Gastroesophageal sphincter (tissue), 4 donors: ENCODE measurements around the gene GABRB2. TPM values are rescaled to one million over a fixed set of nuclear protein-coding genes. Genes with fewer than 3 reads are reported as not detected.

ENCODE experiments used
- ATAC-seq: fragments of 150-250 bp; one replicate; pipeline ENCODE4 v1.9.1; 2016; ENCODE audit warnings: mild to moderate bottlenecking, moderate library complexity
- H3K27ac ChIP-seq, 4 donors: fragments of 200-600 bp; sonication (generic) in 3 of 4; 1 replicate in 3 of 4; 2 replicates in 1 of 4; pipeline ENCODE4 v1.5.1; 2016 to 2019
- H3K27me3 ChIP-seq: fragments of 200-600 bp; sonication (generic); one replicate; pipeline ENCODE4 v1.5.1; 2019
- H3K36me3 ChIP-seq, 2 donors: fragments of 200-600 bp; sonication (generic); one replicate each; pipeline ENCODE4 v1.5.1; 2019; ENCODE audit warnings: control low read depth in 1 of 2
- H3K4me1 ChIP-seq, 3 donors: fragments of 200-600 bp; sonication (generic); 1 replicate in 2 of 3; 2 replicates in 1 of 3; pipeline ENCODE4 v1.5.1; 2016 to 2019; ENCODE audit warnings: control low read depth in 2 of 3
- H3K4me3 ChIP-seq, 2 donors: fragments of 200-600 bp; sonication (generic); one replicate each; pipeline ENCODE4 v1.5.1; 2019; ENCODE audit warnings: mild to moderate bottlenecking in 1 of 2, moderate library complexity in 1 of 2
- H3K9me3 ChIP-seq, 3 donors: fragments of 200-600 bp; sonication (generic); one replicate each; pipeline ENCODE4 v1.5.1; 2017 to 2019; ENCODE audit warnings: control low read depth in 2 of 3
- CTCF ChIP-seq, 4 experiments: fragments of 200-600 bp in 2 of 4; fragments of 450-650 bp in 2 of 4; sonication (generic) in 1 of 4; IDR thresholded peaks; one replicate each; pipeline ENCODE4 v1.5.1; 2017 to 2019; ENCODE audit warnings: antibody characterized with exemption in 4 of 4, mild to moderate bottlenecking in 2 of 4, moderate library complexity in 2 of 4
- EP300 ChIP-seq: sonication (generic); formaldehyde crosslinking; IDR thresholded peaks from one replicate; pipeline ENCODE4 v1.6.1; 2017; ENCODE audit warnings: antibody characterized with exemption, mild to moderate bottlenecking
- POLR2A ChIP-seq, 2 donors: fragments of 450-650 bp; IDR thresholded peaks; one replicate each; pipeline ENCODE4 v1.6.1; 2017; ENCODE audit warnings: antibody characterized with exemption in 2 of 2, mild to moderate bottlenecking in 2 of 2, moderate library complexity in 1 of 2
- POLR2AphosphoS5 ChIP-seq: sonication (generic); formaldehyde crosslinking; IDR thresholded peaks from one replicate; pipeline ENCODE4 v1.6.1; 2017; ENCODE audit warnings: antibody characterized with exemption
- WGBS, 2 donors: methylation state at CpG; one replicate each; pipeline ENCODE4 v1.1.5; 2018; ENCODE audit warnings: low coverage in 1 of 2; 5-methylcytosine and 5-hydroxymethylcytosine counted together
- total RNA-seq, 4 donors: library from RNA; depleted of rRNA; stranded (reverse); fragments of >200 nt; gene quantifications; one replicate each; pipeline ENCODE4 v1.1.0, GENCODE V29; 2016

The GABRB2 gene
- total RNA-seq, 4 donors from 2014 or later = 1.0 to 17.3 (median 1.1) TPM

- no peak overlapping the region for H3K4me3 ChIP-seq
- no peak for TF ChIP-seq POLR2A (IDR thresholded peaks at IDR 0.05)
- TF ChIP-seq EP300 = no peak
- no peak for TF ChIP-seq POLR2AphosphoS5
- TF ChIP-seq CTCF (IDR thresholded peaks at IDR 0.05) = no peak
- no peak for ATAC-seq
- no peak overlapping the region for H3K27ac ChIP-seq
- H3K4me1 ChIP-seq = no peaks in the 10 kb centered on the region
- no peaks in the 10 kb centered on the region for H3K9me3 ChIP-seq
- 68 to 73% methylated on average over 2 of the region's 2 CpGs for WGBS, 2 donors
- no peaks in the 10 kb centered on the region for H3K36me3 ChIP-seq
- H3K27me3 ChIP-seq = no peaks in the 10 kb centered on the region
Observed at GRCh38 chr5:161414037-161414436, 132.5 kb downstream of the GABRB2 start.

- H3K27ac ChIP-seq = no peak overlapping the region
- ATAC-seq = no peak
- H3K4me3 ChIP-seq = no peak overlapping the region
- H3K36me3 ChIP-seq = no peaks in the 10 kb centered on the region
- TF ChIP-seq POLR2A (IDR thresholded peaks at IDR 0.05) = no peak
- no peak for TF ChIP-seq POLR2AphosphoS5
- TF ChIP-seq EP300 = no peak
- H3K27me3 ChIP-seq = no peaks in the 10 kb centered on the region
- no peaks in the 10 kb centered on the region for H3K4me1 ChIP-seq
- H3K9me3 ChIP-seq = no peaks in the 10 kb centered on the region
Observed at GRCh38 chr5:161412792-161413191, 133.7 kb downstream of the GABRB2 start.

GRCh38 chr5:161411156-161411555 lies 135.4 kb downstream of the GABRB2 start:
- Histone ChIP-seq H3K27me3 (no peaks in the 10 kb centered on the region), H3K27ac (no peak overlapping the region), H3K36me3 (no peaks in the 10 kb centered on the region), H3K9me3 (no peaks in the 10 kb centered on the region), H3K4me3 (no peak overlapping the region), H3K4me1 (no peaks in the 10 kb centered on the region)
- TF ChIP-seq POLR2A (IDR thresholded peaks at IDR 0.05) = no peak
- TF ChIP-seq EP300 = no peak
- no peak for TF ChIP-seq CTCF (IDR thresholded peaks at IDR 0.05)
- no peak for TF ChIP-seq POLR2AphosphoS5
- ATAC-seq = no peak

- 76 to 95% methylated on average over 3 of the region's 5 CpGs for WGBS, 2 donors
- H3K4me1 ChIP-seq = no peaks in the 10 kb centered on the region
- no peaks in the 10 kb centered on the region for H3K36me3 ChIP-seq
- H3K27ac ChIP-seq = no peak overlapping the region
- TF ChIP-seq POLR2AphosphoS5 (no peak), CTCF (IDR thresholded peaks at IDR 0.05) (no peak), POLR2A (IDR thresholded peaks at IDR 0.05) (no peak), EP300 (no peak)
- no peak for ATAC-seq
- no peak overlapping the region for H3K4me3 ChIP-seq
- no peaks in the 10 kb centered on the region for H3K9me3 ChIP-seq
- H3K27me3 ChIP-seq = no peaks in the 10 kb centered on the region
Observed at GRCh38 chr5:161410640-161411039, 135.9 kb downstream of the GABRB2 start.

GRCh38 chr5:161409471-161409870 lies 137.1 kb downstream of the GABRB2 start:
- no peaks in the 10 kb centered on the region for H3K36me3 ChIP-seq
- no peaks in the 10 kb centered on the region for H3K9me3 ChIP-seq
- WGBS, 2 donors = 75 to 76% methylated on average over 2 of the region's 2 CpGs
- ATAC-seq = no peak
- no peaks in the 10 kb centered on the region for H3K27me3 ChIP-seq
- no peak overlapping the region for H3K4me3 ChIP-seq
- TF ChIP-seq EP300 = no peak
- H3K27ac ChIP-seq = no peak overlapping the region
- H3K4me1 ChIP-seq = no peaks in the 10 kb centered on the region

GRCh38 chr5:161406880-161407279 lies 139.6 kb downstream of the GABRB2 start:
- 8 to 15% methylated on average over 2 to 3 of the region's 3 CpGs for whole genome bisulfite sequencing, 2 donors
- Histone ChIP-seq H3K4me3 (no peak overlapping the region), H3K4me1 (no peaks in the 10 kb centered on the region), H3K27ac (no peak overlapping the region), H3K36me3 (no peaks in the 10 kb centered on the region), H3K27me3 (no peaks in the 10 kb centered on the region), H3K9me3 (no peaks in the 10 kb centered on the region)
- no peak for ATAC-seq
- no peak for TF ChIP-seq CTCF (IDR thresholded peaks at IDR 0.05)
- no peak for TF ChIP-seq POLR2A (IDR thresholded peaks at IDR 0.05)
- TF ChIP-seq EP300 = no peak
- no peak for TF ChIP-seq POLR2AphosphoS5
